Astrocyte of the spinal cord (primary cell): ENCODE measurements around the gene OSBPL8.

Experiments used
- DNase-seq: peaks from one replicate; pipeline ENCODE4 v3.0.0; 2011; ENCODE audit warnings: low read depth, low spot score
- H3K4me3 ChIP-seq: 2 replicates; pipeline ENCODE4 v1.5.1; 2011; ENCODE audit warnings: low read depth, mild to moderate bottlenecking, low read length, moderate library complexity
- CTCF ChIP-seq: IDR thresholded peaks from 2 replicates; pipeline ENCODE4 v1.5.1; 2012; ENCODE audit warnings: low read depth, mild to moderate bottlenecking, low read length, inconsistent platforms
- in situ Hi-C: cut with HindIII; loops from 2 replicates; pipeline ENCODE4 v1.10.0; 2017; ENCODE audit warnings: low sequenced_read_pairs

Gene OSBPL8

GRCh38 chr12:76559400-76560085 lies at the start of gene OSBPL8:
Gene OSBPL8 (minus strand): TSS chr12:76559771. CDS start chr12:76487551, 72,220 bp downstream.
- DNase-seq = peak; percentile 94
- peak; percentile 35 for TF ChIP-seq CTCF
- in situ Hi-C loops = no loop called here
- H3K4me3 ChIP-seq = peak within 1 kb of the TSS; percentile 96

GRCh38 chr12:76608070-76608469 lies 48.5 kb upstream of the OSBPL8 start:
- no peak overlapping the region for H3K4me3 ChIP-seq
- in situ Hi-C loops = no loop called here
- DNase-seq = no peak
- TF ChIP-seq CTCF = no peak

GRCh38 chr12:76595056-76595455 lies 35.5 kb upstream of the OSBPL8 start:
- in situ Hi-C loops = no loop called here
- TF ChIP-seq CTCF = no peak
- no peak for DNase-seq

GRCh38 chr12:76591476-76591875 lies 31.9 kb upstream of the OSBPL8 start:
- in situ Hi-C loops = no loop called here
- H3K4me3 ChIP-seq = no peak overlapping the region
- DNase-seq = peak; percentile 39
- no peak for TF ChIP-seq CTCF

More at GRCh38 chr12:76595056-76595455, 35.5 kb upstream of the OSBPL8 start:
- H3K4me3 ChIP-seq = no peak overlapping the region

GRCh38 chr12:76590131-76590530 lies 30.6 kb upstream of the OSBPL8 start:
- no peak for TF ChIP-seq CTCF
- H3K4me3 ChIP-seq = no peak overlapping the region
- no peak for DNase-seq
- in situ Hi-C loops = no loop called here

GRCh38 chr12:76588881-76589565 lies 29.5 kb upstream of the OSBPL8 start:
- H3K4me3 ChIP-seq = no peak overlapping the region
- no peak for TF ChIP-seq CTCF
- peak; percentile 19 for DNase-seq
- in situ Hi-C loops = no loop called here
